Mucosa of rectum (tissue), 2 donors: ENCODE results near the gene GPSM1.

Experiments
- H3K27ac ChIP-seq, 2 donors: one replicate each; pipeline ENCODE4 v1.7.0; 2013; ENCODE audit warnings: inconsistent platforms in 2 of 2, low read depth in 2 of 2, low read length in 2 of 2
- H3K27me3 ChIP-seq, 2 donors: one replicate each; pipeline ENCODE4 v1.7.0; 2013; ENCODE audit warnings: low read length in 2 of 2; ENCODE audit not compliant: control insufficient read depth in 2 of 2, insufficient read depth in 2 of 2
- H3K36me3 ChIP-seq, 2 donors: one replicate each; pipeline ENCODE4 v1.7.0; 2013; ENCODE audit warnings: low read length in 2 of 2; ENCODE audit not compliant: control insufficient read depth in 2 of 2, insufficient read depth in 2 of 2
- H3K4me1 ChIP-seq, 2 donors: one replicate each; pipeline ENCODE4 v1.7.0; 2013; ENCODE audit warnings: low read length in 2 of 2, mild to moderate bottlenecking in 1 of 2; ENCODE audit not compliant: control insufficient read depth in 2 of 2, insufficient read depth in 2 of 2
- H3K4me3 ChIP-seq, 2 donors: one replicate each; pipeline ENCODE4 v1.7.0; 2013; ENCODE audit warnings: low read length in 2 of 2
- H3K9ac ChIP-seq, 2 donors: one replicate each; pipeline ENCODE4 v1.7.0; 2013; ENCODE audit warnings: low read length in 2 of 2, low read depth in 1 of 2, mild to moderate bottlenecking in 1 of 2
- H3K9me3 ChIP-seq, 2 donors: one replicate each; pipeline ENCODE4 v1.7.0; 2013; ENCODE audit warnings: low read length in 2 of 2; ENCODE audit not compliant: control insufficient read depth in 2 of 2
- donor health status: healthy.
- donor health status: Normal muscosa, but diverticular disease.

The GPSM1 gene

GRCh38 chr9:136361047-136361753 is 33.9 kb downstream of the GPSM1 start:
- peaks cover 6 to 15% of the 10 kb centered on the region in 2 donors for H3K4me1 ChIP-seq
- H3K27me3 ChIP-seq = no peaks in the 10 kb centered on the region
- H3K27ac ChIP-seq = peak overlapping the region; percentile 13 to 89
- H3K9ac ChIP-seq = no peak overlapping the region
- H3K9me3 ChIP-seq = no peaks in the 10 kb centered on the region
- H3K36me3 ChIP-seq = no peaks in the 10 kb centered on the region
- H3K4me3 ChIP-seq = no peak overlapping the region

DNA sequence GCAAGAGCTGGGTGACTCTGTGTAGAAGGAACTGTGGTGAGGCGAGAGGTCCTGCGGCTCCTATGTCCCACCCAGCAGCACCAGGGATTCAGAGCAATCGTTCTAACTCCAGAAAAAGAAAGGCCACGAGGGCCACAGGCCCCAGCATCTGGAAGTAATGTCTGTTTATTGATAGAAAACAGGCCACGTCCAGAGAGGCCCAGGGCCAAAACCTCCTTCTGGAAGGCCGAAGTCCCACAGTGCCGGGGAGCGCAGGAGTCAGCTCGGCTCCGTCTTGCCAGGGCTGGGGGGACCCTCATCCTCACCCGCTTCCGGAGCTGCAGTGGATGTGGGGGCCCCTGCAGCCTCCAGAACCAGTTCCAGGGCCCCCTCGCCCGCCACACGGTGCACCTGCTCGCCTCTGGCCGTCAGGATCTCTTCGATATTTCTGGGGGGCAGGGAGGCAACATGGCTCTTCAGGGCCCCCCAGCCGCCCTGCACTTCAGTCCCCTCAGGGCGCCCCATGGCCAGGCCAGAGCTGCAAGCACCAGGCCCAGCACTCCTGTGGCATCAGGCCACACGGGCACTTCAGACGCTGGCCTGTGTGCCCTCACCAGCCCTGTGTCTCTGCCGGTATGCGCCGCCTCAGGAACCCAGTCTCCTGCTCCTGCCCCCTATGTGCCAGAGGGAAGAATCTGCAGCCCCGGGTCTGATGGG is 34.6 kb downstream of the GPSM1 start:
- Histone ChIP-seq H3K27ac (peak overlapping the region in 1 of 2 donors; percentile 89), H3K4me3 (no peak overlapping the region), H3K27me3 (no peaks in the 10 kb centered on the region)

DNA sequence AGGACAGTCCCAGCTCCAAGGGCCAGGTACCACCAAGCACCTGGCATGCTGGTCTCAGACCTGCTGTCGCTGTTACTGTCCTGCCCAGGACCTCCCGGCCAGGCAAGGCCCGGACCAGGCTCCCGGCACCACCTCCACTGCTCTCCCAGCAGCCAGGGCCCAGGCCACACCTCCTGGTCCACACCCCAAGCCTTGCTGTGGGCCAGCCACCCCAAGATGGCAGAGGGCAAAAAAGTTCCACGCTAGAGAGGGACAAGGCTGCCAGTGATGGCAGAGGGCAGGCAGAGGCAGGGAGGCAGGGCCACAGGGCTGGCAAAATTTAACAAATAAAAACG is 35.1 kb downstream of the GPSM1 start:
- peaks cover 6 to 15% of the 10 kb centered on the region in 2 donors for H3K4me1 ChIP-seq
- H3K36me3 ChIP-seq = no peaks in the 10 kb centered on the region
- peak overlapping the region in 1 of 2 donors; percentile 89 for H3K27ac ChIP-seq
- no peak overlapping the region for H3K9ac ChIP-seq
- H3K27me3 ChIP-seq = no peaks in the 10 kb centered on the region
- no peak overlapping the region for H3K4me3 ChIP-seq
- H3K9me3 ChIP-seq = no peaks in the 10 kb centered on the region

More for the DNA sequence above, 34.6 kb downstream of the GPSM1 start:
- no peaks in the 10 kb centered on the region for H3K9me3 ChIP-seq
- H3K9ac ChIP-seq = no peak overlapping the region
- peaks cover 6 to 15% of the 10 kb centered on the region in 2 donors for H3K4me1 ChIP-seq
- H3K36me3 ChIP-seq = no peaks in the 10 kb centered on the region

DNA sequence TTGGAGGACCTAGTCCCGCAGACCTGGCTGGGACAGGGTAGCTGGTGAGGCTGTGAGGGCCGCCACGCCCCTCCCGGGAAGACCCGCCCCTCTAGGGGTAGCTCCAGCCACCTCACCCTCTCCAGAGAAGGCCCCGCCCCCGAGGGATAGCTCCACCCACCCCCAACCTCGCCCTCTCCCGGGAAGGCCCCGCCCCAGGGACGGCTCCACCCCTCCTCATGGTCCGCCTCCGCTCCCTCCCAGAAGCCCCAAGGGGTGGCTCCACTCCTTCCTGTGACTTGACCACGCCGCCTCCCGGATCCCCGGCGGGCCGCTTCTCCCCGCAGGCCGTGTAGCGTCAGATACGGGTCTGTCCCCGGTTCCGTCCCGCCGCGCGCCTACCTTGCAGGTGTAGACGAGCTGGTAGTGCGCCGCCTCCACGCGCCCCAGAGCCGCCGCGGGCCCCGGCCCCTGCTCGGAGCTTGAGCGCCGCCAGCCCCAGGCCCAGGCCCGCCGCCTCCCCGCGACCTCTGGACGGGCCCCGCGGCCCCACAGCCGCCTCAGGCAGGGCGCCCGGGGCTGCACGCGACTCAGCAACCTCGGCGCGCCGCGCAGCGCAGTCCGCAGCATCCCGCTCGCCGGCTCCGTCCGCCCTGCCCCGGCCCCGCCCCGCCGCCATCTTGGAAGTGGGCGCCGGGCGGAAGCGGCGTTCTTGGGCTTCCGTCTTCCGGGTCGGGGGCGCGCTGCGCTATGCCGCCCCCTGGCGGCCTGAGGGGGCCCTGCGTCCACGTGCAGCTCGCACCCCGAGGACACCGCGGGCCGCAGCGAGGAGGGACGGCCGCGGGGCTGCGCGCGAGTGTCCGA is 36.0 kb downstream of the GPSM1 start, which contains the start of gene DNLZ:
DNLZ (minus strand) TSS at position 639 of the 843 bp plus-strand sequence; CDS start at position 609, 30 bp downstream.
- Histone ChIP-seq H3K4me3 (peak within 1 kb of the TSS; percentile 69 to 89), H3K9ac (peak within 1 kb of the TSS; percentile 60 to 90), H3K9me3 (no peaks in the 10 kb centered on the region), H3K27me3 (no peaks in the 10 kb centered on the region), H3K27ac (peak within 1 kb of the TSS; percentile 82 to 89), H3K36me3 (no peaks in the 10 kb centered on the region), H3K4me1 (peaks cover 6 to 15% of the 10 kb centered on the region in 2 donors)

- Histone ChIP-seq H3K9me3 (no peaks in the 10 kb centered on the region), H3K36me3 (no peaks in the 10 kb centered on the region), H3K4me1 (peaks cover 6 to 15% of the 10 kb centered on the region in 2 donors), H3K4me3 (no peak overlapping the region), H3K27me3 (no peaks in the 10 kb centered on the region), H3K27ac (no peak overlapping the region), H3K9ac (peak overlapping the region in 1 of 2 donors; percentile 90)
Measured at GRCh38 chr9:136363949-136364748, 36.8 kb downstream of the GPSM1 start.

- Histone ChIP-seq H3K9me3 (no peaks in the 10 kb centered on the region), H3K9ac (no peak overlapping the region), H3K4me1 (peaks cover 6 to 15% of the 10 kb centered on the region in 2 donors), H3K27ac (no peak overlapping the region), H3K4me3 (no peak overlapping the region), H3K36me3 (no peaks in the 10 kb centered on the region), H3K27me3 (no peaks in the 10 kb centered on the region)
Measured at GRCh38 chr9:136364942-136365774, 37.8 kb downstream of the GPSM1 start.

DNA sequence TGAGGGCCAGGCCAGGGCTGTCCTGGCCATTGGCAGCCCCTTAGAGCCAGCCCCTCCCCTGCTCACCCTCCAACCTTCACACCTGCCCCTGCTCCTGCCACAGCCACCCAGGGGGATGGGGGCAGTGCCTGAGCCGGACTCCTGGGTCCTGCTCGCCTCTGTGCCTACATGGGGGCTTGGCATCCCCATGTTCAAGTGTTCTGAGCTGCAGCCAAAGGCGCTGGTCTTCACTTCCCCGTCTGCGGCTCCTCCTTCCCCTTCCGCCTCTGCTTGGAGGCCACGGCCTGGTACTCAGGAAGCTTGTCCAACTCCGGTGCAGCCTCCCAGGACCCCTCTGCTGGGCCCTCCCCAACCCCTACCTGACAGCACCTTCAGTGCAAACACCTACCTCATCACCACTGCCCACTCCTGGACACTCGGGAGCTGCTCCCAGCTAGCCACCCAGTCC is 38.5 kb downstream of the GPSM1 start:
- peaks cover 4 to 15% of the 10 kb centered on the region in 2 donors for H3K4me1 ChIP-seq
- no peaks in the 10 kb centered on the region for H3K27me3 ChIP-seq
- no peaks in the 10 kb centered on the region for H3K36me3 ChIP-seq
- no peak overlapping the region for H3K27ac ChIP-seq
- no peaks in the 10 kb centered on the region for H3K9me3 ChIP-seq
- no peak overlapping the region for H3K4me3 ChIP-seq
- no peak overlapping the region for H3K9ac ChIP-seq

GRCh38 chr9:136366826-136367225 is 39.5 kb downstream of the GPSM1 start:
- Histone ChIP-seq H3K27ac (no peak overlapping the region), H3K4me1 (peaks cover 4 to 10% of the 10 kb centered on the region in 2 donors), H3K4me3 (no peak overlapping the region), H3K36me3 (no peaks in the 10 kb centered on the region), H3K27me3 (no peaks in the 10 kb centered on the region), H3K9me3 (no peaks in the 10 kb centered on the region), H3K9ac (no peak overlapping the region)
